HUES64 (cell line): ENCODE measurements around the gene TMEM271.

Experiments used
- H3K27ac ChIP-seq: 2 replicates; pipeline ENCODE4 v1.7.0; 2013; ENCODE audit warnings: low read depth, low read length, inconsistent platforms
- H3K27me3 ChIP-seq: 2 replicates; pipeline ENCODE4 v1.6.1; 2013; ENCODE audit warnings: mild to moderate bottlenecking, low read length; ENCODE audit not compliant: insufficient read depth
- H3K36me3 ChIP-seq: 2 replicates; pipeline ENCODE4 v1.6.1; 2013; ENCODE audit warnings: mild to moderate bottlenecking, low read length; ENCODE audit not compliant: insufficient read depth
- H3K4me1 ChIP-seq: 2 replicates; pipeline ENCODE4 v1.6.1; 2013; ENCODE audit warnings: mild to moderate bottlenecking, low read length, moderate library complexity; ENCODE audit not compliant: insufficient read depth
- H3K4me3 ChIP-seq: 2 replicates; pipeline ENCODE4 v1.5.1; 2013; ENCODE audit warnings: mild to moderate bottlenecking, low read length, moderate library complexity
- H3K9ac ChIP-seq: 2 replicates; pipeline ENCODE4 v1.6.1; 2013; ENCODE audit warnings: mild to moderate bottlenecking, low read depth, low read length
- H3K9me3 ChIP-seq: 2 replicates; pipeline ENCODE4 v1.6.1; 2013; ENCODE audit warnings: low read depth, low read length; ENCODE audit not compliant: insufficient read depth
- WGBS: fragments of 150-250, 120-280 bp; methylation state at CpG from one replicate; pipeline ENCODE4 v1.1.7; 2013; ENCODE audit warnings: missing lambda C conversion rate; 5-methylcytosine and 5-hydroxymethylcytosine counted together

Gene TMEM271

GRCh38 chr4:528296-528695 is 47.8 kb downstream of the TMEM271 start:
- Histone ChIP-seq H3K27me3 (no peaks in the 10 kb centered on the region), H3K9me3 (no peaks in the 10 kb centered on the region), H3K36me3 (peaks cover 82% of the 10 kb centered on the region), H3K4me1 (no peaks in the 10 kb centered on the region), H3K27ac (no peak overlapping the region), H3K4me3 (no peak overlapping the region), H3K9ac (no peak overlapping the region)
- WGBS, result 96% methylated on average over 10 of the region's 10 CpGs

GRCh38 chr4:526971-527460 is 49.1 kb downstream of the TMEM271 start:
- Histone ChIP-seq H3K36me3 (peaks cover 86% of the 10 kb centered on the region), H3K27me3 (no peaks in the 10 kb centered on the region), H3K9me3 (no peaks in the 10 kb centered on the region), H3K4me1 (no peaks in the 10 kb centered on the region), H3K9ac (no peak overlapping the region), H3K4me3 (no peak overlapping the region), H3K27ac (no peak overlapping the region)
- WGBS, result 95% methylated on average over 21 of the region's 21 CpGs

GRCh38 chr4:526189-526909 is 49.7 kb downstream of the TMEM271 start:
- Histone ChIP-seq H3K36me3 (peaks cover 86% of the 10 kb centered on the region), H3K9me3 (no peaks in the 10 kb centered on the region), H3K9ac (no peak overlapping the region), H3K27me3 (no peaks in the 10 kb centered on the region), H3K27ac (no peak overlapping the region), H3K4me3 (no peak overlapping the region), H3K4me1 (no peaks in the 10 kb centered on the region)
- WGBS, result 85% methylated on average over 22 of the region's 22 CpGs

GRCh38 chr4:525660-526059 is 50.4 kb downstream of the TMEM271 start:
- no peak overlapping the region for H3K9ac ChIP-seq
- no peaks in the 10 kb centered on the region for H3K4me1 ChIP-seq
- H3K27ac ChIP-seq, result no peak overlapping the region
- no peak overlapping the region for H3K4me3 ChIP-seq
- WGBS, result 94% methylated on average over 15 of the region's 15 CpGs
- no peaks in the 10 kb centered on the region for H3K9me3 ChIP-seq
- peaks cover 86% of the 10 kb centered on the region for H3K36me3 ChIP-seq
- H3K27me3 ChIP-seq, result no peaks in the 10 kb centered on the region

- Histone ChIP-seq H3K27me3 (no peaks in the 10 kb centered on the region), H3K36me3 (peaks cover 77% of the 10 kb centered on the region), H3K9ac (no peak overlapping the region), H3K27ac (no peak overlapping the region), H3K4me1 (no peaks in the 10 kb centered on the region), H3K4me3 (no peak overlapping the region), H3K9me3 (no peaks in the 10 kb centered on the region)
- WGBS, result 96% methylated on average over 15 of the region's 15 CpGs
Measured at GRCh38 chr4:524196-524595, 51.9 kb downstream of the TMEM271 start.
